Transverse colon (tissue), 4 donors: ENCODE data around the gene VSIG10L2. TPM values are rescaled to one million over a fixed set of nuclear protein-coding genes. Genes with fewer than 3 reads are reported as not detected.
A peak's percentile ranks its signal among the peaks of the same experiment; 100 is the strongest.

Source experiments
- DNase-seq: peaks from one replicate; pipeline ENCODE4 v3.0.0-alpha.2; 2019
- H3K27ac ChIP-seq, 4 donors: fragments of 200-600 bp; sonication (generic); 2 replicates each; pipeline ENCODE4 v1.5.1; 2016 to 2018; ENCODE audit warnings: inconsistent platforms in 4 of 4
- H3K27me3 ChIP-seq: fragments of 200-600 bp; sonication (generic); 2 replicates; pipeline ENCODE4 v1.5.1; 2017; ENCODE audit warnings: inconsistent platforms
- H3K36me3 ChIP-seq, 4 donors: fragments of 200-600 bp; sonication (generic); 2 replicates each; pipeline ENCODE4 v1.5.1; 2017 to 2019; ENCODE audit warnings: inconsistent platforms in 4 of 4
- H3K4me1 ChIP-seq, 4 donors: fragments of 200-600 bp; sonication (generic); 2 replicates each; pipeline ENCODE4 v1.5.1; 2017 to 2020; ENCODE audit warnings: inconsistent platforms in 4 of 4
- H3K4me3 ChIP-seq, 4 donors: fragments of 200-600 bp; sonication (generic); 1 replicate in 1 of 4; 2 replicates in 3 of 4; pipeline versions ENCODE4 v1.5.1 to v1.6.1; 2017 to 2019; ENCODE audit warnings: inconsistent platforms in 4 of 4
- H3K9me3 ChIP-seq, 2 donors: fragments of 200-600 bp; sonication (generic); 2 replicates each; pipeline ENCODE4 v1.5.1; 2017 to 2019; ENCODE audit warnings: inconsistent platforms in 2 of 2
- CTCF ChIP-seq, 5 experiments: fragments of 200-600 bp in 3 of 5; fragments of 450-650 bp in 2 of 5; sonication (generic) in 3 of 5; IDR thresholded peaks; 1 replicate in 2 of 5; 2 replicates in 3 of 5; pipeline ENCODE4 v1.5.1; 2016 to 2017; ENCODE audit warnings: antibody characterized with exemption in 5 of 5, inconsistent platforms in 3 of 5, mild to moderate bottlenecking in 2 of 5, moderate library complexity in 1 of 5
- EP300 ChIP-seq: sonication (generic); formaldehyde crosslinking; IDR thresholded peaks from one replicate; pipeline ENCODE4 v1.6.1; 2017; ENCODE audit warnings: antibody characterized with exemption, low read depth
- POLR2A ChIP-seq: fragments of 450-650 bp; IDR thresholded peaks from one replicate; pipeline ENCODE4 v1.6.1; 2016; ENCODE audit warnings: antibody characterized with exemption, mild to moderate bottlenecking, moderate library complexity
- POLR2AphosphoS5 ChIP-seq, 3 donors: sonication (generic); formaldehyde crosslinking; IDR thresholded peaks; one replicate each; pipeline ENCODE4 v1.6.1; 2016; ENCODE audit warnings: antibody characterized with exemption in 3 of 3
- WGBS, 2 donors: methylation state at CpG; one replicate each; pipeline ENCODE4 v1.1.5; 2018; ENCODE audit warnings: low coverage in 1 of 2; 5-methylcytosine and 5-hydroxymethylcytosine counted together
- in situ Hi-C, 4 donors: fragments of 200-750 bp; cut with MboI; loops; one replicate each; pipeline versions ENCODE4 v1.15.0 to v1.15.1; 2017; ENCODE audit warnings: low sequenced_read_pairs in 3 of 4, low pct_ligation_motif_present in 1 of 4, low pct_unique_long_range_greater_than_20kb in 1 of 4
- intact Hi-C: fragments of 100-400 bp; cut with DNase I; formaldehyde crosslinking; loops from one replicate; pipeline ENCODE4 v1.15.1; 2023; ENCODE audit warnings: low total_unique reads
- total RNA-seq, 4 donors: library from RNA; depleted of rRNA; stranded (reverse); fragments of >200 nt; gene quantifications; one replicate each; pipeline ENCODE4 v1.1.0, GENCODE V29; 2016

VSIG10L2 gene
- total RNA-seq, 4 donors from 2014 or later: not detected

GRCh38 chr11:125916683-125917347 lies 29.0 kb upstream of the VSIG10L2 start:
- in situ Hi-C loops: no loop called here
- 48 to 61% methylated on average over 3 to 12 of the region's 12 CpGs for WGBS, 2 donors
- DNase-seq: peak; percentile 82

GRCh38 chr11:125918140-125918840 lies 27.6 kb upstream of the VSIG10L2 start:
- whole genome bisulfite sequencing, 2 donors: 92 to 93% methylated on average over 8 to 13 of the region's 13 CpGs

More at GRCh38 chr11:125916683-125917347, 29.0 kb upstream of the VSIG10L2 start:
- Histone ChIP-seq H3K4me3 (no peak overlapping the region), H3K36me3 (no peaks in the 10 kb centered on the region), H3K9me3 (no peaks in the 10 kb centered on the region), H3K27me3 (peaks cover 10% of the 10 kb centered on the region), H3K4me1 (peaks cover 0 to 26% (median 9%) of the 10 kb centered on the region in 4 donors), H3K27ac (peak overlapping the region; percentile 43 to 62 (median 50))
- intact Hi-C loops: no loop called here
- peak in 2 of 3 donors; percentile 29 to 42 for TF ChIP-seq POLR2AphosphoS5 (IDR thresholded peaks at IDR 0.05)
- no peak for TF ChIP-seq CTCF (IDR thresholded peaks at IDR 0.05)
- no peak for TF ChIP-seq EP300
- no peak for TF ChIP-seq POLR2A

GRCh38 chr11:125921042-125921441 lies 24.8 kb upstream of the VSIG10L2 start:
- H3K27me3 ChIP-seq: peaks cover 10% of the 10 kb centered on the region
- H3K9me3 ChIP-seq: no peaks in the 10 kb centered on the region
- TF ChIP-seq CTCF (IDR thresholded peaks at IDR 0.05) (no peak), POLR2A (no peak), POLR2AphosphoS5 (IDR thresholded peaks at IDR 0.05) (no peak), EP300 (no peak)
- intact Hi-C loops (no loop called here), in situ Hi-C loops (loop anchor here (5.0 to 10.0 kb wide), 3 partner anchors 274 to 281 kb away; no protein-coding TSS in a partner anchor)
- DNase-seq: peak; percentile 28
- WGBS, 2 donors: 71 to 73% methylated on average over 5 to 9 of the region's 9 CpGs
- no peaks in the 10 kb centered on the region for H3K36me3 ChIP-seq
- no peak overlapping the region for H3K27ac ChIP-seq
- H3K4me3 ChIP-seq: no peak overlapping the region
- peaks cover 0 to 32% (median 10%) of the 10 kb centered on the region in 4 donors for H3K4me1 ChIP-seq

More at GRCh38 chr11:125918140-125918840, 27.6 kb upstream of the VSIG10L2 start:
- Histone ChIP-seq H3K4me1 (peaks cover 0 to 26% (median 9%) of the 10 kb centered on the region in 4 donors), H3K9me3 (no peaks in the 10 kb centered on the region), H3K27me3 (peaks cover 10% of the 10 kb centered on the region), H3K27ac (no peak overlapping the region), H3K4me3 (no peak overlapping the region), H3K36me3 (no peaks in the 10 kb centered on the region)
- intact Hi-C loops: no loop called here
- no peak for DNase-seq
- in situ Hi-C loops: no loop called here
- TF ChIP-seq EP300 (no peak), POLR2AphosphoS5 (IDR thresholded peaks at IDR 0.05) (no peak), CTCF (IDR thresholded peaks at IDR 0.05) (no peak), POLR2A (no peak)

- TF ChIP-seq POLR2A (no peak), EP300 (no peak), POLR2AphosphoS5 (IDR thresholded peaks at IDR 0.05) (no peak), CTCF (IDR thresholded peaks at IDR 0.05) (no peak)
- peaks cover 0 to 24% (median 5%) of the 10 kb centered on the region in 4 donors for H3K4me1 ChIP-seq
- no peak for DNase-seq
- H3K4me3 ChIP-seq: no peak overlapping the region
- H3K27me3 ChIP-seq: peaks cover 15% of the 10 kb centered on the region
- in situ Hi-C loops: loop anchor here (5.0 to 10.0 kb wide), 3 partner anchors 273 to 280 kb away; no protein-coding TSS in a partner anchor
- no peaks in the 10 kb centered on the region for H3K36me3 ChIP-seq
- intact Hi-C loops: loop anchor here (2.0 kb wide), 1 partner anchor 271 kb away; no protein-coding TSS in a partner anchor
- WGBS, 2 donors: 84% methylated on average over 3 of the region's 3 CpGs; no CpG with 5 or more reads in 1 of the 2 donors
- H3K9me3 ChIP-seq: no peaks in the 10 kb centered on the region
- no peak overlapping the region for H3K27ac ChIP-seq
Observed at GRCh38 chr11:125922156-125922555, 23.7 kb upstream of the VSIG10L2 start.
